GM12892 (cell line): ENCODE results near the gene SNAPC5. TPM values are rescaled to one million over a fixed set of nuclear protein-coding genes. Genes with fewer than 3 reads are reported as not detected.
A peak's percentile ranks its signal among the peaks of the same experiment; 100 is the strongest.

Experiments
- DNase-seq: peaks from one replicate; pipeline ENCODE4 v3.0.0; 2011; ENCODE audit not compliant: insufficient read length
- FAIRE-seq: peaks from 2 replicates; lab custom pipeline; 2011; peaks lifted over from hg19 to GRCh38; lab: Jason Lieb, UNC
- POLR2A ChIP-seq: IDR thresholded peaks from 2 replicates; pipeline ENCODE4 v1.6.1; 2011; ENCODE audit warnings: low read depth, low read length, control low read depth
- POLR2AphosphoS5 ChIP-seq: IDR thresholded peaks from 2 replicates; pipeline ENCODE4 v1.6.1; 2011; ENCODE audit warnings: low read depth, low read length, control low read depth
- TAF1 ChIP-seq: IDR thresholded peaks from 2 replicates; pipeline ENCODE4 v1.6.1; 2011; ENCODE audit warnings: low read depth, mild to moderate bottlenecking, control low read depth, low read length, borderline replicate concordance
- polyA plus RNA-seq: library from polyadenylated mRNA; unstranded; fragments of >200 nt; gene quantifications from one replicate; pipeline ENCODE4 v1.2.1, GENCODE V29; 2012; ENCODE audit warnings: missing spikeins, inconsistent platforms; ENCODE audit not compliant: missing spikeins

The SNAPC5 gene, protein sequence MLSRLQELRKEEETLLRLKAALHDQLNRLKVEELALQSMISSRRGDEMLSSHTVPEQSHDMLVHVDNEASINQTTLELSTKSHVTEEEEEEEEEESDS
- 29.3 TPM for polyA plus RNA-seq

DNA sequence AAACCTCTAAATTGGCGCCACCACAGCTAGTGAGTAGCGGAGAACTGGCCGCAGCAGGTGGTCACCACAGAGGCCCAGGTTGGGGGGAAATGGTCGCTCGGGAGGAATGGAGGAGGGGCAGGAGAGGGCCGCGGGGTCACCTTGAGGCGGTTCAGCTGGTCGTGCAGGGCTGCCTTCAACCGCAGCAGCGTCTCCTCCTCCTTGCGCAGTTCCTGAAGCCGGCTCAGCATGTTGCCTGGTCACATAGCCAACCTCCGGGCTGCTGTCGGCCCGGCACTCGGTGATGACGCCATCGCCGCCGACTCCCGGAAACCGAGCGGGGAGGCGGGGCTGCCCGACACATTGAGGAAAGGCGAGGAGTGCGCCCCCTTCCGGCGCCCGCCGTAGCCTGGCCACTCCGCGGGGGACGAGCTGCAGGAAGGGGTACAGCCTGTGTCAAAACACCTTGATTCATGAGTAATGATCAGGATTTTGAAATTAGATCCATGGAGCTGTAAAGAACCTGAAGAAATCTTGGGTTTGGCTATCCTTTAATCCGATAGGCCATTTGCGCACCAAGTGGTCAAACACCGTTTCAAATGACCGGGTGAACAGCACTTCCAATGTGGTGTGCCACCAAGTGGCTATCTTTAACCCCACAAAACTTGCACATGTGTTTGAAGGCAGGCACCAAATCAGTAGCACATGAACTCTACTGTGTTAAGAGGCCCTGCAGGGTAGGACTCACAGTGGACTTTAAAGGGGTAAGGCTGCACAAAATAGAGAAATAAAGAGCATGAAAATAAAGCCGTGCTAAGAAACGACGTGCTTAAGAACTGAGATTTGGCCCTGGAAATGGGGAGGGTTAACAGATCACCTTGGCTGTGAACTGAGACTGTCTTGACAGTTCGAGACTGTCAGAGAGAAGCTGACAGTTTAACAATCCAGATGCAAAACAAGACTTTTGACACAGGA, at the start of gene SNAPC5:
TSS of gene SNAPC5 (minus strand) at position 261 of the 954 bp plus-strand sequence. CDS start at position 230, 31 bp downstream.
- FAIRE-seq (peak; percentile 82), DNase-seq (peak; percentile 82)
- TF ChIP-seq POLR2AphosphoS5 (peak; percentile 92), POLR2A (peak; percentile 83), TAF1 (no peak)

DNA sequence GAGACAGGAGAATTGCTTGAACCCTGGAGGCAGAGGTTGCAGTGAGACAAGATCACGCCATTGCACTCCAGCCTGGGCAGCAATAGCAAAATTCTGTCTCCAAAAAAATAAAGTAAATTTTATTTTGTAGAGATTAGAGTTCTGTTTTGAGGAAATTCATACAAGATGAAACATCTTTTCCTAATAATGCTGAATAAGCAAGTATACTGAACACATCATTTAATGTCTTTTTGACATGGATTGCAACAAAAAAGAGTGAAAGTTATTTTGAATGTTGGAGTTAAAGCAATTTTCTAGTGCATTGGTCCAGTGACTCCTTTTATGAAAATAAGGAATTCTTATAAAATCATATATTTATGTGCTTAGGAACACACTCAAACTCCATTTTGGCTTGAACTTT, 47.7 kb upstream of the SNAPC5 start:
- TF ChIP-seq TAF1 (no peak), POLR2A (no peak), POLR2AphosphoS5 (no peak)
- FAIRE-seq, result no peak
- DNase-seq, result no peak

DNA sequence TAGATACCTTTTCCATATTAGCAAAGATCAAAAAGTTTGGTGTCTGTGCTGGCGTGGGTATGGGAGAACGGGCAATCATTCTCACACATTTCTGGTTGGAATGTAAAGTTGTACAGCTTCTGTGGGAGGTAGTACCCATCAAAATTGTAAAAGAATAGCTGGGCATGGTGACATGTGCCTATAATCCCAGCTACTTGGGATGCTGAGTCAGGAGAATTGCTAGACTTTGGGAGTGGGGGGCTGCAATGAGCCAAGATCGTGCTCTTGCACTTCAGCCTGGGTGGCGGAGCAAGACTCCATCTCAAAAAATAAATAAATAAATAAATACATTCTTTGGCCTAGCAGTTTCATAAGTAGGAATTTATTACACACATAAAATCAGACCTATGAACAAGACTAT, 45.3 kb upstream of the SNAPC5 start:
- FAIRE-seq (no peak), DNase-seq (no peak)
- TF ChIP-seq TAF1, result no peak
- TF ChIP-seq POLR2AphosphoS5, result no peak
- TF ChIP-seq POLR2A, result no peak

DNA sequence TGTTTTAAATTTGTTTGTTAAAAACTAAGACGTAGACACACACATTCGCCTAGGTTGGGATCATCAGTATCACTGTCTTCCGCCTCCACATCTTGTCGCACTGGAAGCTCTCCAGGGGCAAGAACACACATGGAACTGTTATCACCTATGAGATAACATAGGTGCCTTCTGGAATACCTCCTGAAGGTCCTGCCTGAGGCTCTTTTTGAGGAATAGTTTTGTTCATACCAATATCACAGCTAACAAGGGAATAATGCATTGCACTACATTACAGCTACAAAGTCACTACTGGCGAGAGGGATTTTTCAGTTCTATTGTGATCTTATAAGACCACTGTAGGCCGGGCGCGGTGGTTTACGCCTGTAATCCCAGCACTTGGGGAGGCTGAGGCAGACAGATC, 37.5 kb upstream of the SNAPC5 start:
- FAIRE-seq (no peak), DNase-seq (no peak)
- TF ChIP-seq TAF1 (no peak), POLR2AphosphoS5 (no peak), POLR2A (no peak)

DNA sequence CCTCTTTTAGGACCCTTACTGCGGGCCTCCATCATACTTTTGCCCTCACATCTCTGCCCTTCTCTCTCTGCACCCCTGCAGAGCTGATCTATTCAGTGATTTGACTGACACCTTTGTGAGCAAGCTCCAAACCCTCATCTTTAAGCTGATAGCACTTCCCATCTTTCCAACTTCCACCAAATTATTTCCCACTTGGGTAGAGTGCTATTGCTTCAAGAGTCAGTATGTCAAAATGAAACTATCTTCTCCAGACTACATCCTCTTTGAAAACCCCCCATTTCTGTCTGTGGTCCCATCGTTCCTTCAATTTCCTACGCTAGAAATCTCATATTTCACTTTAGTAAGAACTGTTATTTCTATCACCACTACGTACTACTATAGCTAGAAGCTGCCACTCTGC, 27.3 kb upstream of the SNAPC5 start:
- TF ChIP-seq TAF1 (no peak), POLR2A (no peak), POLR2AphosphoS5 (no peak)
- DNase-seq, result no peak
- FAIRE-seq, result peak; percentile 42

DNA sequence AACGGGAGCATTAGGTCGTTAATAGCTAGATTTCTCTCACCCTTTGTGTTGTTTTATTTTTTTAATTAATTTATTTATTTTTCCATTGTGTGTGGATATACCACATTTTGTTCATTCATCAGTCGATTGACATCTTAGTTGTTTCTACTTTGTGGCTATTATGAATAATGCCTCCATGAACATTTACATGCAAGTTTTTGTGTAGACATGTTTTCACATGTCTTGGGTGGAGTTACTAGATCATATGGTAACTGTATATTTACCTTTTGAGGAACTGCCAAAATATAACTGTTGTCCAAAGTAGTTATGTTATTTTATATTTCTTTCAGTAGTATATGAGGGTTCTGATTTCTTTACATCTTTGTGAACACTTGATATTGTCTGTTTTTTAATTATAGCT, 26.4 kb upstream of the SNAPC5 start:
- TF ChIP-seq POLR2AphosphoS5, result no peak
- no peak for TF ChIP-seq TAF1
- no peak for TF ChIP-seq POLR2A
- DNase-seq, result no peak
- FAIRE-seq, result no peak

DNA sequence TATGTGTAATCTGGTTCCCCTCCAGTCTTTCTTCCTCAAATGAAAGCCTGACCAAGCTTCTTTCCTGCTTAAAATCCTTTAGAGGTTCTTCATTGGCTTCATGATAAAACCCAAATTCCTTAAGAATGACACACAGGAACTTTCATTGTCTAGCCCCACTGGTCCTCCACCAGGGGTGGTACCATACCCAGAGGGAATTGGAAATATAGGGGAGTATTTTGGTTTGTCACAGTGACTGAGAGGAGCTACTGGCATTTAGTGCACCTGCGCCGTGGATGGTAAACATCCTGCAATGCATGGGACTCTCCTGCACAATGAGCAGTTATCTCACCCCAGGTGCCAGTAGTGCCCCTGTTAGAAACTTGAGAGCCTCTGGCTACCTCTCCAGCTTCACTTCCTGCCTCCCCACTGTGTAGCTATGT, 18.4 kb upstream of the SNAPC5 start:
- FAIRE-seq (no peak), DNase-seq (no peak)
- no peak for TF ChIP-seq POLR2AphosphoS5
- TF ChIP-seq TAF1, result no peak
- TF ChIP-seq POLR2A, result no peak

DNA sequence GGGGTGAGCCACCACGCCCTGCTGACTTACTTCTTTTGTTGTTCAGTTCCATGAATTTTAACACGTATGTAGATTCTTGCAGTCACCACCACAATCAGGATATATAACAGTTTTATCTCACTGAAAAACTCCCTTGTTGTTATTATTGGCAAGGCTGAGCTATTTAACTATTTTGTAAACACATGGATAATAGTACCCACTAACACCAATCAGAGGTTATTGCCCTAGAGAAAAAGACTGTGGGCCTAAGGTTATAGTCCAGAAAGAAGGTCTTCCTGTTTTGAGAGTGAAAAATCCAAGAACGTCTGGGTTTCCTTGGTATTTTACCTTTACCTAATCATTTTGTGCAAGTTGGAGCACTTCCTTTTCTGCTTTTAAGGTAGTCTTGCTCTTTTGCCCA, 17.0 kb upstream of the SNAPC5 start:
- TF ChIP-seq POLR2AphosphoS5 (no peak), POLR2A (no peak), TAF1 (no peak)
- DNase-seq (no peak), FAIRE-seq (no peak)

DNA sequence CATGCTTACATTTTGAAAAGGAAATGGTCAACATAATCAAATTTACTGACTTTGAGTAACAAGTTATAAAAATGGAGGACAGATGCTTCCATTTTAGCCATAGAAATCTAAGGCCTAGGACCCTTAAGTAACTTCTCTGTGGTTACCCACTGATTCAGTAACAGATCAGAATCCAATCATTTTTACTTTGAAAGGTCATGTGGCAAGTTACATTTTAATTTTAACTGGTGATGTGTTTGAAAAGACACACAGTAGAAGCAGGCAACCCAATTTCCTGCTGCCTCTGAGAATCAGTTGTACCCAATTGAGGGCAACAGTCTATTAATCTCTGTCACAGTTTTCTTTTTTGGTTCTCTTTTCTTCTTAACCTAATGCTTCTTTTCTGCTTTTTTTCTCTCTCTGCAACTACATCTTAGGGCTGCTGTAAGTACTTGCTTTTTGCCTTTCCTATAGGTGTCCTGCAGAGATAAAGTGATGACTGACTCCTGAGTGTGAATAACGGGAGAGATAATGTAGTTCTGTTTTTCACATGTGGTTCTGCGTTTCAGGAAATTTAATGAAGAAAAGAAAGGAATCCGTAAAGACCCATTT, 10.8 kb upstream of the SNAPC5 start:
- FAIRE-seq (no peak), DNase-seq (no peak)
- TF ChIP-seq POLR2A, result no peak
- TF ChIP-seq POLR2AphosphoS5, result no peak
- no peak for TF ChIP-seq TAF1

DNA sequence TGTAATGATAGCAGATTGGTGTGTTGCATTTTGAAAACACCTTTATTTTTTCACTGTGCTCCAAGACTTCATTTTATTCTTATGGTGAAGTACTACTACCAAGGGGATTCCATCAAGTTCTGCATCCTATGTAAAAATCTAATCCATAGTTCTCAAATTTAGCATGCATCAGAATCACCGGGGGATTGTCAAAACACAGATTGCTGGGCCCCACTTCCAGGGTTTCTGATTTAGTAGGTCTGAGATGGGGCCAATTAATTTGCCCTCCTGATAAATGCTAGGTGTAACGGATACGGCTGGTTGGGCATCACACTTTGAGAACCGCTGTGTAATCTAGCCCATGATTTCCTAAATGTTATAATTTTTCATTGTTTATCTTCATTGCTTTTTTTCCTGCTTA, 8.3 kb upstream of the SNAPC5 start:
- DNase-seq, result no peak
- TF ChIP-seq TAF1 (no peak), POLR2A (no peak)
- FAIRE-seq, result no peak

DNA sequence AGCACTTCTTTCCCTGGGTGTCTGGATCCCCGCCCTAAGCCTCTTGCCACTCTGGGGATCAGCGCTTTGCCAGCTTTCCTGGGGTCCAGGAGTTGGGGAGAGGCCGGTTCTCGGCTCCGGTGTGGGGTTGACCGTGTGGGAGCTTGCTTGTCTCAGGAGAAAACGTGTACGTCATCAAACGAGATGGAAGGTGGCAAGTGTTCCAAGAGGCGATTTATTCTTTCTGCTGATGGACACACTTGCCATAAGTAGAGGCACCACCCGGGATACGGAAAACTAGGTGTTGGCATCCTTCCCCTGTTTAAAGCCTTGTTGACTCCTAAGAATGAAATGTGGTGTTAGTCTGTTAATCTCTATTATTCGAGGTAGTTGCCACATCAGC, 7.9 kb upstream of the SNAPC5 start:
- TF ChIP-seq POLR2AphosphoS5 (no peak; the same call in 1 of the 2 replicates), POLR2A (no peak), TAF1 (no peak)
- DNase-seq, result no peak
- FAIRE-seq, result no peak

DNA sequence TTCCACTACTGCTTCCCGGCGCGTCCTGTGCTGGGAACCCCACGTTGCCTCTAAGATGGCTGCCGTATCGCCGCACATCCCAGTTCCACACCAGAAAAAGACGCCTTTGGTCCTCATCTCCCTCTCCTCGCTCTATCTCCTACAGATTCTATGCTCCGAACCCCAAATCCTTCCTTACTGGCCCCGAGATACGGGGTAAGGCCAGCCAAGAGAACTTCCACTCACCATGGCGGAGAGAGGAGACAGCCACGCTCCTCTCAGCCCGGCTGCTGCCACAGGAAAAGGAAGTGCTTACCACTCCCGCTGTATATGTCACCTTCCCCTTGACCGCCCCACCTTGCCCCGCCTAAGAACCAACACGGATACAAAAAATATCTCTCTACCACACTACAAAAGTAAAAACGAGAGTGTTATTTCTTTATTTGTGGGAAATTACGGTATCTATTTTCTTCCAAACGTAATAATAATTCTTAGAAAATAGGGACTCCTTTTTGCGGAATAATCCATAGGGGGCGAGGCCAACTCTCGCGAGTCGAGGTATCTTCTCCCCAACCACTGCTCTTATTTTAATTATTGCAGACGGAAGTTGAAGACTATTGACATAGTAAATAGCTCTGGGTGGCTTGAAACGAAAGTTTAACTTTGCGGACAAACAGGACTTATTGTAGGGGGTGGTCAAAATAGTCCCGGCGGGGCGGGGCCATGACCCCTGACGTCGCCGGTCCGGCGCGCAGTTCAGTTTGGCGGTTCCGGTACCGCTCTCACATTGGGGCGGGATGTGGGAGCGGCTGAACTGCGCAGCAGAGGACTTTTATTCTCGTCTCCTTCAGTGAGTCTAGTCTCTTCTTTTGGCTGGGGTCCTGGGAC, 7.2 kb upstream of the SNAPC5 start, which contains the start of the genes RPL4 and ZWILCH:
TSS of gene RPL4 (minus strand) at position 293 of the 867 bp plus-strand sequence. CDS start at position 228, 65 bp downstream.
TSS of gene ZWILCH (plus strand) at position 764 of the 867 bp plus-strand sequence. CDS start at position 777, 13 bp downstream.
- TF ChIP-seq POLR2AphosphoS5, result peak; percentile 98
- TF ChIP-seq TAF1, result peak; percentile 98
- TF ChIP-seq POLR2A, result peak; percentile 98
- FAIRE-seq (peak; percentile 91), DNase-seq (peak; percentile 57)
